Uterus (tissue), 2 donors: ENCODE measurements around the gene SH2B2.

Experiments
- CTCF ChIP-seq, 4 experiments: fragments of 200-600 bp in 2 of 4; fragments of 450-650 bp in 2 of 4; sonication (generic) in 2 of 4; IDR thresholded peaks; one replicate each; pipeline ENCODE4 v1.5.1; 2016 to 2019; ENCODE audit warnings: antibody characterized with exemption in 4 of 4, mild to moderate bottlenecking in 2 of 4, moderate library complexity in 1 of 4
- POLR2A ChIP-seq, 2 donors: fragments of 450-650 bp; IDR thresholded peaks; one replicate each; pipeline ENCODE4 v1.6.1; 2016; ENCODE audit warnings: antibody characterized with exemption in 2 of 2, mild to moderate bottlenecking in 1 of 2, moderate library complexity in 1 of 2

GRCh38 chr7:102326157-102326889 lies 39.7 kb downstream of the SH2B2 start:
- no peak for TF ChIP-seq CTCF (IDR thresholded peaks at IDR 0.05)
- no peak for TF ChIP-seq POLR2A (IDR thresholded peaks at IDR 0.05)
